Measurements from ENCODE around the gene CD34.

Gene CD34

DNA sequence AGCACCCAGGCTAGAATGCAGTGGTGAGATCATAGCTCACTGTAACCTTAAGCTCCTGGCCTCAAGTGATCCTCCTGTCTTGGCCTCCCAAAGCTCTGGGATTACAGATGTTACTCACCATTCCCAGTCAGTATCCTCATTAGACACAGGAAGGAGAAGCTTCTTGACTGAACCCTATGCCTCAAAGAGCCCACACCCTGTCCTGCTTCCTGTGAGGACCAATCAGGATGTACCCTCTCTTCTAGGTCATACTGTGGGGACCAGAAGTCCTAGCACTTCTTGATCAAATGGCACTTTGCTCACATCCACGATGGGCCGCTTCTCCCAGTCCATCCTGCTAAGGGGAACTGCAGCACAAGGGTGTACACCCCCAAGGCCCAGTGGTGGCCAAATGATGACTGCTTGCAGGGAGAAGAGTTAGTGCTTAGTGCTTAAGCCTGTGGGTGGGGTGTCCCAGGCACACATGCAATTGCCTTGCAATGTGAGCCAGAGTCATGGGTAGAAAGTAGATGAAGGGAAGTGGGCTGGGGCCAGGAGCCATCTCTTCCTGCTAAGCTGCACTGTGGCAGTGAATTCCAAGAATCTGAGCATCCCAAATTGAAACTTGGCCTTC lies 9.8 kb downstream of the CD34 start:
- ChIA-PET POLR2A (interaction anchor here (0.6 kb wide), 1 partner anchor 343 kb away, joined by 4 read pairs; the partner anchor contains the start of gene PLXNA2), CTCF (interaction anchor here (0.7 to 0.9 kb wide), 2 partner anchors 16 to 63 kb away, joined by 3 to 4 read pairs; no protein-coding TSS in a partner anchor)
- H3K27ac ChIP-seq (ENCODE audit: extremely low read depth, low read depth, low read length), result no peak overlapping the region
- no peaks in the 10 kb centered on the region for H3K4me1 ChIP-seq (ENCODE audit: control insufficient read depth, insufficient read depth, low read length)
- no peak overlapping the region for H3K4me3 ChIP-seq (ENCODE audit: low read depth, low read length)
- H3K36me3 ChIP-seq (ENCODE audit: control insufficient read depth in 2 of 2, insufficient read depth in 1 of 2, low read length in 2 of 2), result no peaks in the 10 kb centered on the region
- TF ChIP-seq ZNF514 (tag by site-specific recombination; IDR thresholded peaks at IDR 0.05) (no peak), ZBTB10 (tag by site-specific recombination; IDR thresholded peaks at IDR 0.05) (no peak), ZNF169 (tag by site-specific recombination; IDR thresholded peaks at IDR 0.05) (no peak), ZNF274 (IDR thresholded peaks at IDR 0.05; ENCODE audit: low read length) (no peak), ZNF274 (tag by site-specific recombination; IDR thresholded peaks at IDR 0.05; ENCODE audit: borderline replicate concordance) (no peak), ZNF148 (tag by site-specific recombination; IDR thresholded peaks at IDR 0.05; ENCODE audit: borderline replicate concordance) (no peak), ZNF140 (tag by site-specific recombination; IDR thresholded peaks at IDR 0.05) (no peak), ZBTB17 (tag by site-specific recombination; IDR thresholded peaks at IDR 0.05) (no peak), ZNF239 (tag by site-specific recombination; IDR thresholded peaks at IDR 0.05) (no peak), ZNF610 (tag by site-specific recombination; IDR thresholded peaks at IDR 0.05; ENCODE audit: borderline replicate concordance) (no peak), ZBTB21 (tag by site-specific recombination; IDR thresholded peaks at IDR 0.05) (no peak), ZNF16 (tag by site-specific recombination; IDR thresholded peaks at IDR 0.05; ENCODE audit: low read depth) (no peak)
- TF ChIP-seq, protein P1, sequence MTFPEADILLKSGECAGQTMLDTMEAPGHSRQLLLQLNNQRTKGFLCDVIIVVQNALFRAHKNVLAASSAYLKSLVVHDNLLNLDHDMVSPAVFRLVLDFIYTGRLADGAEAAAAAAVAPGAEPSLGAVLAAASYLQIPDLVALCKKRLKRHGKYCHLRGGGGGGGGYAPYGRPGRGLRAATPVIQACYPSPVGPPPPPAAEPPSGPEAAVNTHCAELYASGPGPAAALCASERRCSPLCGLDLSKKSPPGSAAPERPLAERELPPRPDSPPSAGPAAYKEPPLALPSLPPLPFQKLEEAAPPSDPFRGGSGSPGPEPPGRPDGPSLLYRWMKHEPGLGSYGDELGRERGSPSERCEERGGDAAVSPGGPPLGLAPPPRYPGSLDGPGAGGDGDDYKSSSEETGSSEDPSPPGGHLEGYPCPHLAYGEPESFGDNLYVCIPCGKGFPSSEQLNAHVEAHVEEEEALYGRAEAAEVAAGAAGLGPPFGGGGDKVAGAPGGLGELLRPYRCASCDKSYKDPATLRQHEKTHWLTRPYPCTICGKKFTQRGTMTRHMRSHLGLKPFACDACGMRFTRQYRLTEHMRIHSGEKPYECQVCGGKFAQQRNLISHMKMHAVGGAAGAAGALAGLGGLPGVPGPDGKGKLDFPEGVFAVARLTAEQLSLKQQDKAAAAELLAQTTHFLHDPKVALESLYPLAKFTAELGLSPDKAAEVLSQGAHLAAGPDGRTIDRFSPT (tag by site-specific recombination; IDR thresholded peaks at IDR 0.05), result no peak
- H3K9me3 ChIP-seq (ENCODE audit: control insufficient read depth, insufficient read depth, low read depth, low read length), result no peaks in the 10 kb centered on the region

DNA sequence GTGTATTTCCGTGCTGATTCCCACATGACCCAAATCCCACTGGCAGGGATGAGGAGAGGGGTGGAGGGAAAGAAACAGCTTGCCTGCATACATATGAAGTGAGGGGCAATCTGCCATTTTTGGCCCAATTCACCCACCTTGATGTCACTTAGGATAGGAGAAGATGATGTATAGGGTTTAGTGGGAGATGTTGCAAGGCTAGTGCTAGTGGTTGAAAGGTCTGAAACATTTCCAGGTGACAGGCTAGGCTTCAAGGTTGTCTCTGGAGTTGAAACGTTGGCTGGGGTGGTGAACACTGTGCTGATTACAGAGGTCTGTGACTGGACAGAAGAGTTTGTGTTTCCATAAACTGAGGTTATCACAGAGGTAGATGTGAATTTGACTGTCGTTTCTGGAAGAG lies 12.1 kb downstream of the CD34 start:
- no peak overlapping the region for H3K27ac ChIP-seq (ENCODE audit: extremely low read depth, low read depth, low read length)
- no peaks in the 10 kb centered on the region for H3K9me3 ChIP-seq (ENCODE audit: control insufficient read depth, insufficient read depth, low read depth, low read length)
- TF ChIP-seq ZNF791 (tag by site-specific recombination; IDR thresholded peaks at IDR 0.05), result no peak
- TF ChIP-seq OSR2 (tag by site-specific recombination; IDR thresholded peaks at IDR 0.05), result no peak
- TF ChIP-seq, protein P1 (tag by site-specific recombination; IDR thresholded peaks at IDR 0.05), result no peak
- TF ChIP-seq ZNF324 (tag by site-specific recombination; IDR thresholded peaks at IDR 0.05), result no peak
- TF ChIP-seq ZSCAN5A (tag by site-specific recombination; IDR thresholded peaks at IDR 0.05), result no peak
- ChIA-PET CTCF (interaction anchor here (1.2 to 8.2 kb wide), 2 partner anchors 13 to 65 kb away, joined by 7 to 69 read pairs; no protein-coding TSS in a partner anchor), POLR2A (no interaction called here)
- H3K36me3 ChIP-seq (ENCODE audit: control insufficient read depth in 2 of 2, insufficient read depth in 1 of 2, low read length in 2 of 2), result no peaks in the 10 kb centered on the region
- no peak overlapping the region for H3K4me3 ChIP-seq (ENCODE audit: low read depth, low read length)
- no peaks in the 10 kb centered on the region for H3K4me1 ChIP-seq (ENCODE audit: control insufficient read depth, insufficient read depth, low read length)

All from HEK293 (cell line).